ENCODE data around the gene UBE3B.

- TF ChIP-seq MYC (IDR thresholded peaks at IDR 0.05; ENCODE audit: low read depth, low read length) (no peak), CTCF (IDR thresholded peaks at IDR 0.05; ENCODE audit: low read depth, low read length) (no peak), POLR2A (IDR thresholded peaks at IDR 0.05; ENCODE audit: extremely low read depth, insufficient read length) (no peak)
Measured at GRCh38 chr12:109542014-109542413, 64.6 kb downstream of the UBE3B start.

All from NB4 (cell line).